Smooth muscle cell of the umbilical artery (primary cell): ENCODE results near the gene AGFG2. TPM values are rescaled to one million over a fixed set of nuclear protein-coding genes. Genes with fewer than 3 reads are reported as not detected.

Source experiments
- total RNA-seq: library from RNA; depleted of rRNA; stranded (reverse); fragments of >200 nt; gene quantifications from 2 replicates; pipeline ENCODE4 v1.2.3, GENCODE V29; 2014

The AGFG2 gene, protein sequence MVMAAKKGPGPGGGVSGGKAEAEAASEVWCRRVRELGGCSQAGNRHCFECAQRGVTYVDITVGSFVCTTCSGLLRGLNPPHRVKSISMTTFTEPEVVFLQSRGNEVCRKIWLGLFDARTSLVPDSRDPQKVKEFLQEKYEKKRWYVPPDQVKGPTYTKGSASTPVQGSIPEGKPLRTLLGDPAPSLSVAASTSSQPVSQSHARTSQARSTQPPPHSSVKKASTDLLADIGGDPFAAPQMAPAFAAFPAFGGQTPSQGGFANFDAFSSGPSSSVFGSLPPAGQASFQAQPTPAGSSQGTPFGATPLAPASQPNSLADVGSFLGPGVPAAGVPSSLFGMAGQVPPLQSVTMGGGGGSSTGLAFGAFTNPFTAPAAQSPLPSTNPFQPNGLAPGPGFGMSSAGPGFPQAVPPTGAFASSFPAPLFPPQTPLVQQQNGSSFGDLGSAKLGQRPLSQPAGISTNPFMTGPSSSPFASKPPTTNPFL
- 3.0 and 4.4 TPM in 2 replicates for total RNA-seq

DNA sequence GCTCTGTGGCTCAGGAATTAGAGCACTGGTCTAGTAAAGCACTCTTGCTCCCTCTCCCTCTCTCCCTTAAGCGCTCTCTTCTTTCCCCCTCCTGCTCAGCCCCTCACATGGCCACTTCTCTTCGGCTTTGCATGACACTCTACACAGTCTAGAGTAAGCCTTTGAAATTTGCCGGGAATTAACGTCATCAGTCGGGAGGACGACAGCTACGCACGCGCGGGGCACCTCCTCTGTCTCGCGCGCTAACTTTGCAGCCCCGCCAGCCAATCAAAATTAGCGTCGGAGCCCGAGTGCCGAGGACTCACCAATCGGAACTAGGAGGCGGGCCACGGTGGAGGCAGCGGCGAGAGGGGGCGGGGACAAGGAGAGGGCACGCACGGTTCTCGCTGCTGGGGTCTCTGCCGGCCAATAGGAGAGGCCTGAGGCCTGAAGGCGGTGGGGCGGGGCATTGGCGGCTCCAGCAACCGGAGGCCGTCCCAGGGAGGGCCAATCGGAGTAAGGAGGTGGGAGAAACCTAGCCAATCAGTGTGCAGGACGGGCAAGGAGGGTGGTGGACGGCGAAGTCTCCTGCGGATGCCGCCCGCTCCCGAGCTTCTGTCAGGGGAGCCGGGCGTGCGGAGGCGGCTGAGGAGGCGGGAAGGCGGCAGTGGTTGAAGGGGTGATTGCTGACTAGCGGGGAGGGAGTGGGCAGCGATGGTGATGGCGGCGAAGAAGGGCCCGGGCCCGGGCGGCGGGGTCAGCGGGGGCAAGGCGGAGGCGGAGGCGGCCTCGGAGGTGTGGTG lies at the start of gene AGFG2:
Gene AGFG2 (plus strand): TSS at position 550 of the 782 bp plus-strand sequence. CDS start 144 bp downstream, at position 694.

DNA sequence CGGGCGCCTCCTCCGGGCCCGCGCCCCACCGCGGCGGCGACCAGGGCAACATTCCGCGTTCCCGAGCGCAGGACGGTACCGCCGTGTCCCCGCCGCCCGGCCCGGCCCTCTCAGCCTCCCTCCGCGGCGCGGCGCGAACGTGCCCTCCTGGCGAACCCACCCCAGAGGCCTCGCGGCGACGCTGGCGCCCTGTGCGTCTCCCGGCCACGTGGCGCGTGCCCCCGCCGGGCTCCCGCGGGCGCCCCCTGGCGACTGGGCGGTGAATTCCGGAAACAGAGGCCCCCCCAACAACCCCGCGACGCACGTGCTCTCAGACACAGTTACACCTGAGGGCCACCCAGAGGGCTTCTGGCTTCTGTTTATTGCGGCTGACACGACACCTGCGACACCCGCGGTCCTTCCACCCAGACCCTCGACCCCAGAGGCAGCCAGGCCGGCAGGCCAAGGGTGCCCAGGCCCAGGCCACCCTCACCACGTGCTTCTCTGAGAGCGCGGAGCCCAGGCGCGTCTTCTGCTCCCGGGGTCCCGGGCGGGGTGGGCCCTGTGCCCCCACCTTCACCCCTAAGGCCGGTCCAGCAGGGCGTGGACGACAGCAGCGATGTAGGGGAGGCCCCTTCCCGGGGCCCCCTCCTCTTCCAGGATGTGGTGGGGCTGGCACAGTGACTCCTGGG lies 34.8 kb downstream of the AGFG2 start, which contains the start of gene SAP25:
Gene SAP25 (minus strand): TSS at position 210 of the 671 bp plus-strand sequence. CDS start 158 bp downstream, at position 52.

DNA sequence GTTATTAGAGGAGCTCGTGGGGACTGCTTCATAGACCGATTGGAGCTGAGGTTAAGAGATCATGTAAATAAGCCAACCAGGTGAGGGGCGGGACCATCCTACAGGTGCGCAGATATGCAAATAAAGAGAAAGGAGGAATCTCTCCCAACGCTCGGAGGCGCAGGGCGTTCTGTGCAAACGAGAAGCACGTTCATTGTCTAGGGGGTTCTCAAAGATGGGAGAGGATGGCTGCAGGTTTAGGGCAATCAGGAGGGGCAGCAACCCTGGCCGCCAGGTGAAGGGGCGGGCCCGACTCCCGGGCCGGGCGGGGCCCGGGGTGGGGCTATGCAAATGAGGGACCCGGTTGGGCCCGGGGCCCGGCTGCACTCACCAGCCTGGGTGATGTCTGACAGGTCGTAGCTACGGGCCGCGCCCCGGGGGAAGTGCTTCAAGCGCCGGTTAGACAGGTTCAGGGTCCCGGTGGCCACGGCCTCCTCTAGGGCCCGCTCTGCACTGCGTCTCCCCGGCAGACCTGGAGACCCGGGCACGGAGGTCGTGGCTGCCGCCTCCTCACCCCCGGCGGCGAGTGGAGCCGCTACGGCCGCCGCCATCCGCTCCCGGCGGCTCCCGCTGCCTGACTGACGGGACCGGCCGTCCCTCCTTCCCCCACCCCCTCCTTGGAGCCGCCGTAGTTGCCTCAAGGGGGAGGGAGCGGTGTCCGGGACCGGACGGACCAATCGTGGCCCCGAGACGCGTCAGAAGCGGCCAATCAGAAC lies 46.7 kb downstream of the AGFG2 start, which contains the start of gene LRCH4:
Gene LRCH4 (minus strand): TSS at position 619 of the 755 bp plus-strand sequence. CDS start 29 bp downstream, at position 590.

DNA sequence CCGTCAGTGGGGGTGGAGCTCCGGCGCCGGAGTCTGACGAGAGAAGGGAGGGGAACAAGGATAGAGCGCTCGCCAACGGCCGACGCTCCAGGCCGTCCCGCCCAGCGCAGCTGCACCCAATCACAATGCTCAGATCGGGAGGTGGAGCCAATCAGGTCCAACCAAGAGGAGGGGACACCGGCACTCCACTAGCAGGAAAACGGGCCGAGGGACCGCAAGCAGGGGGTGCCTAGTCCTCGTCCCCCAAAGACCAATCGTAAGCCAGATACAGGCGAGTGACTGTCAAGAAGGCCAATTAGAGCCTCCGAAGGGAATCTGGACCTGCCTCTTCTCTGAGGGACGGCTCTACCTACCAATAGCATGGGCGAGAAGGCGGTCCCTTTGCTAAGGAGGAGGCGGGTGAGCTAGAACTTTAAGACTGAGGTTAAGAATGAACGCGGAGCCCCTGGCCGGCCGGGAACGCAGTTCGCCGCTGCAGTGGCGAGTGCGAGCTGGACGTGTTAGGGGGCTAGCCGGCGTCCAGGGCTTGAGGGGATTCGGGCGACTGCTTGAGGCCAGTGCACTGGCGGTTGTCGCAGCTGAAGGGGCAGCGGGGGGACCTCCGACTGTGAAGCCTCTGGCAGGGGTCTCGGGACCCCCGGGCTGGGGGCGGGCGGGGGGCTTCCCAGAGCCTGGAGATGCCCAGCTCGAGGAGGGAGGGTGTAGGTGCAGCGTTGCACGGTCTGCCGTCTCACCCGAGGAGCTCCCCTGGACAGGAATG lies 47.4 kb downstream of the AGFG2 start, which contains the start of gene FBXO24:
Gene FBXO24 (plus strand): TSS at position 63 of the 760 bp plus-strand sequence. CDS start 298 bp downstream, at position 361.

DNA sequence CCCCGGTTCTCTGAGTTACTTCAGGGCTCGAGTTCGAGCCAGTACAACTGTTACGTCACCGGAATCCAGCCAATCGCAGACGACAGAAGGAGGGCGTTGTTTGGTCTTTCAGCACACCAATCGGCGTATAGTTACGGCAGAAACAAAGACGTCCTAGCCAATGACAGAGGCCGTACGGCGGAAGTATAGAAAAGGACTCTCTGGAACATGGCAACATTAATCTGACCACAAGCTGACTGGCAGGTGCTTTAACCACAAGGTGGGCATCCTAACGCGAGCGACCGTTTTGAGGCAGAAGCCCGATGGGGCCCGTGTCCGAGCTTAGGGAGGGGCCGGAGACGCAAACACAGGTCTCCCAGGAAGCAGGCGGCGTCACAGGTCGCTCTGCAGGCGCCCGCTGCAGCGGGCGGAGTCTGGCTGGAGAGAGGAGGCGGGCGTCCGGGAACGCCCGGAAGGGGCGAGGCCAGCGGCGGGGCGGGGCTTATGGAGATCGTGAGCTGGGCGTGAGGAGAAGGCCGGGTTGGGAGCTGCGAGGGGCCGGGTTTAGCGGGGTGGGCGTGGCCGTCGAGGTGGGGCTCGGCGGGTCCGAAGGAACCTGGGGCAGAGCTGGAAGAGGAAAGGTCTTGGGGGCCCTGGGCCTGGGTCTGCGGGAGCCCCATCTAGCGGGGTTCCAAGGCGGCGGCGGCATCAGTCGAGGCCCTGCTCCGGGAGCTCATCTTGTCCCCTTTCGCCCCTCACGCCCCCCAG lies 73.2 kb downstream of the AGFG2 start, which contains the start of gene MOSPD3:
Gene MOSPD3 (plus strand): TSS at position 558 of the 747 bp plus-strand sequence. CDS start 252 bp downstream, outside the sequence.

Other genes with a start within 250 kb of the AGFG2 start
- gene SPDYE3, start 231.5 kb upstream of the AGFG2 start, total RNA-seq: not detected in 2 replicates
- gene PILRB, start 181.1 kb upstream of the AGFG2 start, total RNA-seq: 10.4 and 13.5 TPM in 2 replicates
- gene PILRA, start 165.7 kb upstream of the AGFG2 start, total RNA-seq: 0.89 TPM in 1 of 2 replicates, not detected in the other
- 1.1 and 1.2 TPM in 2 replicates for gene ZCWPW1, start 110.5 kb upstream of the AGFG2 start, total RNA-seq
- 14.8 and 17.9 TPM in 2 replicates for gene MEPCE, start 109.4 kb upstream of the AGFG2 start, total RNA-seq
- gene PPP1R35, start 102.7 kb upstream of the AGFG2 start, total RNA-seq: 11.3 and 12.5 TPM in 2 replicates
- 0.30 and 1.5 TPM in 2 replicates for gene SPACDR, start 74.9 kb upstream of the AGFG2 start, total RNA-seq
- 10.1 and 19.5 TPM in 2 replicates for gene TSC22D4, start 60.0 kb upstream of the AGFG2 start, total RNA-seq
- 0.83 and 1.2 TPM in 2 replicates for gene NYAP1, start 55.3 kb upstream of the AGFG2 start, total RNA-seq
- not detected in 2 replicates for gene SAP25, start 34.7 kb downstream of the AGFG2 start, total RNA-seq
- 7.7 and 12.6 TPM in 2 replicates for gene LRCH4, start 46.9 kb downstream of the AGFG2 start, total RNA-seq
- gene FBXO24, start 47.1 kb downstream of the AGFG2 start, total RNA-seq: 0.30 and 0.32 TPM in 2 replicates
- 16.9 and 51.6 TPM in 2 replicates for gene PCOLCE, start 63.2 kb downstream of the AGFG2 start, total RNA-seq
- gene MOSPD3, start 73.3 kb downstream of the AGFG2 start, total RNA-seq: 4.2 and 5.4 TPM in 2 replicates
- gene TFR2, start 102.3 kb downstream of the AGFG2 start, total RNA-seq: 0.83 and 0.89 TPM in 2 replicates
- gene ACTL6B, start 117.2 kb downstream of the AGFG2 start, total RNA-seq: not detected in 2 replicates
- 61.5 and 126 TPM in 2 replicates for gene GNB2, start 134.5 kb downstream of the AGFG2 start, total RNA-seq
- gene GIGYF1, start 155.0 kb downstream of the AGFG2 start, total RNA-seq: 11.3 and 14.4 TPM in 2 replicates
- 27.6 and 27.9 TPM in 2 replicates for gene POP7, start 166.9 kb downstream of the AGFG2 start, total RNA-seq
- not detected in 2 replicates for gene EPO, start 181.3 kb downstream of the AGFG2 start, total RNA-seq
- gene ZAN, start 194.4 kb downstream of the AGFG2 start, total RNA-seq: not detected in 2 replicates